H1 (cell line): Measurements from ENCODE around the gene DDN. TPM values are rescaled to one million over a fixed set of nuclear protein-coding genes. Genes with fewer than 3 reads are reported as not detected.

Experiments
- CTCF ChIA-PET: fragments of 300-600 bp; sonication (Branson Sonifier 250); formaldehyde crosslinking; loops from one replicate; lab custom pipeline; 2021; ENCODE audit not compliant: partially characterized antibody; lab: Charles Lee
- POLR2A ChIA-PET: fragments of 300-600 bp; sonication (Branson Sonifier 250); formaldehyde crosslinking; loops from one replicate; lab custom pipeline; 2021; ENCODE audit warnings: inconsistent platforms; ENCODE audit not compliant: partially characterized antibody; lab: Charles Lee
- DNase-seq, 2 experiments: peaks; one replicate each; pipeline versions ENCODE4 v3.0.0 to v3.0.0-alpha.2; 2010 to 2022; ENCODE audit warnings: low spot score in 2 of 2, low read depth in 1 of 2, mixed read lengths in 1 of 2
- FAIRE-seq: peaks from 2 replicates; lab custom pipeline; 2011; peaks lifted over from hg19 to GRCh38; lab: Jason Lieb, UNC
- H2AFZ ChIP-seq: 2 replicates; pipeline ENCODE4 v1.8.1; 2012; ENCODE audit warnings: low read length, inconsistent platforms
- H2AK5ac ChIP-seq: 2 replicates; pipeline ENCODE4 v1.6.1; 2013; ENCODE audit warnings: low read depth, low read length
- H2BK120ac ChIP-seq: replicated peaks from 2 replicates; pipeline ENCODE3; 2013; ENCODE audit warnings: low read depth, low read length, inconsistent platforms
- H2BK12ac ChIP-seq: 2 replicates; pipeline ENCODE4 v1.6.1; 2013; ENCODE audit warnings: low read depth, low read length
- H2BK15ac ChIP-seq: 2 replicates; pipeline ENCODE4 v1.6.1; 2013; ENCODE audit warnings: low read length
- H2BK20ac ChIP-seq: 2 replicates; pipeline ENCODE4 v1.6.1; 2013; ENCODE audit warnings: low read length
- H2BK5ac ChIP-seq: 2 replicates; pipeline ENCODE4 v1.6.1; 2013; ENCODE audit warnings: low read depth, low read length
- H3K14ac ChIP-seq: 2 replicates; pipeline ENCODE4 v1.6.1; 2013; ENCODE audit warnings: inconsistent platforms; ENCODE audit not compliant: insufficient read length
- H3K18ac ChIP-seq: 2 replicates; pipeline ENCODE4 v1.6.1; 2013; ENCODE audit warnings: low read length; ENCODE audit errors: extremely low read depth
- H3K23ac ChIP-seq: 2 replicates; pipeline ENCODE4 v1.6.1; 2013; ENCODE audit warnings: inconsistent platforms; ENCODE audit not compliant: insufficient read length
- H3K23me2 ChIP-seq: 2 replicates; pipeline ENCODE4 v1.6.1; 2013; ENCODE audit warnings: low read depth, low read length
- H3K27ac ChIP-seq: 2 replicates; pipeline ENCODE4 v1.6.1; 2011; ENCODE audit warnings: low read depth, low read length, inconsistent platforms
- H3K27me3 ChIP-seq, 4 experiments: replicated peaks in 1 of 4; 1 replicate in 1 of 4; 2 replicates in 3 of 4; pipeline versions ENCODE4 v1.6.1 to v1.8.1; 2011 to 2013; ENCODE audit warnings: low read length in 3 of 4, mild to moderate bottlenecking in 3 of 4, inconsistent platforms in 2 of 4, mixed read lengths in 2 of 4, moderate library complexity in 1 of 4; ENCODE audit not compliant: control insufficient read depth in 3 of 4, insufficient read depth in 3 of 4; ENCODE audit errors: extremely low read depth in 1 of 4
- H3K36me3 ChIP-seq, 4 experiments: 2 replicates each; pipeline versions ENCODE4 v1.6.1 to v1.8.1; 2011 to 2013; ENCODE audit warnings: mild to moderate bottlenecking in 4 of 4, low read length in 3 of 4, moderate library complexity in 2 of 4, control low read depth in 1 of 4, inconsistent platforms in 1 of 4; ENCODE audit not compliant: insufficient read depth in 4 of 4, control insufficient read depth in 2 of 4
- H3K4ac ChIP-seq: replicated peaks from 2 replicates; pipeline ENCODE3; 2013; ENCODE audit warnings: low read length, low read depth, mixed read lengths, inconsistent platforms; ENCODE audit not compliant: insufficient read length
- H3K4me1 ChIP-seq, 4 experiments: replicated peaks in 1 of 4; 1 replicate in 1 of 4; 2 replicates in 3 of 4; pipeline versions ENCODE4 v1.6.1 to v1.8.1; 2011 to 2013; ENCODE audit warnings: low read length in 3 of 4, inconsistent platforms in 2 of 4, mixed read lengths in 1 of 4; ENCODE audit not compliant: insufficient read depth in 4 of 4, control insufficient read depth in 3 of 4
- H3K4me2 ChIP-seq, 2 experiments: 2 replicates each; pipeline versions ENCODE4 v1.6.1 to v1.8.1; 2011 to 2013; ENCODE audit warnings: low read depth in 2 of 2, low read length in 2 of 2, control low read depth in 1 of 2, inconsistent platforms in 1 of 2, mild to moderate bottlenecking in 1 of 2; ENCODE audit not compliant: insufficient read depth in 1 of 2
- H3K4me3 ChIP-seq, 4 experiments: fragments of 200-600, 300-600 bp in 1 of 4; sonication (generic), shearing (Covaris generic), sonication (Bioruptor Twin) in 1 of 4; 2 replicates each; pipeline versions ENCODE4 v1.5.1 to v1.8.1; 2011 to 2016; ENCODE audit warnings: low read length in 4 of 4, low read depth in 3 of 4, control low read depth in 2 of 4, inconsistent platforms in 2 of 4, mild to moderate bottlenecking in 2 of 4, mixed read lengths in 1 of 4, moderate library complexity in 1 of 4; ENCODE audit not compliant: insufficient read depth in 2 of 4; ENCODE audit errors: extremely low read depth in 1 of 4
- H3K56ac ChIP-seq: replicated peaks from 2 replicates; pipeline ENCODE3; 2013; ENCODE audit warnings: low read depth, mild to moderate bottlenecking, mixed read lengths, low read length, inconsistent platforms; ENCODE audit not compliant: insufficient read length
- H3K79me1 ChIP-seq: 2 replicates; pipeline ENCODE4 v1.6.1; 2013; ENCODE audit warnings: low read depth, low read length, control low read depth
- H3K79me2 ChIP-seq, 2 experiments: 2 replicates each; pipeline versions ENCODE4 v1.6.1 to v1.8.1; 2012 to 2013; ENCODE audit warnings: low read length in 2 of 2, mild to moderate bottlenecking in 2 of 2, inconsistent platforms in 1 of 2; ENCODE audit not compliant: insufficient read depth in 2 of 2, control insufficient read depth in 1 of 2
- H3K9ac ChIP-seq, 4 experiments: replicated peaks in 1 of 4; 1 replicate in 1 of 4; 2 replicates in 3 of 4; pipeline versions ENCODE4 v1.6.1 to v1.8.1; 2011 to 2013; ENCODE audit warnings: low read depth in 3 of 4, low read length in 3 of 4, control low read depth in 2 of 4, mild to moderate bottlenecking in 2 of 4, moderate library complexity in 2 of 4, inconsistent platforms in 1 of 4; ENCODE audit errors: extremely low read depth in 1 of 4
- H3K9me3 ChIP-seq, 2 experiments: 2 replicates each; pipeline versions ENCODE4 v1.6.1 to v1.8.1; 2012 to 2013; ENCODE audit warnings: mild to moderate bottlenecking in 2 of 2, moderate library complexity in 2 of 2, control low read depth in 1 of 2, inconsistent platforms in 1 of 2, low read depth in 1 of 2, low read length in 1 of 2, mixed read lengths in 1 of 2; ENCODE audit not compliant: insufficient read depth in 2 of 2
- H4K20me1 ChIP-seq, 2 experiments: replicated peaks in 1 of 2; 2 replicates each; pipeline versions ENCODE3 to v1.8.1; 2011 to 2013; ENCODE audit warnings: inconsistent platforms in 2 of 2, low read length in 2 of 2, mild to moderate bottlenecking in 1 of 2; ENCODE audit not compliant: insufficient read depth in 2 of 2, control insufficient read depth in 1 of 2
- H4K5ac ChIP-seq: 2 replicates; pipeline ENCODE4 v1.6.1; 2013; ENCODE audit warnings: low read length, low read depth, mixed read lengths, inconsistent platforms; ENCODE audit not compliant: insufficient read length
- H4K8ac ChIP-seq: 2 replicates; pipeline ENCODE4 v1.8.0; 2013; ENCODE audit warnings: mild to moderate bottlenecking, moderate library complexity, low read length, inconsistent platforms; ENCODE audit not compliant: insufficient read depth; ENCODE audit errors: extremely low read depth
- H4K91ac ChIP-seq: replicated peaks from 2 replicates; pipeline ENCODE3; 2013; ENCODE audit warnings: low read length, mixed read lengths, inconsistent platforms; ENCODE audit not compliant: insufficient read length
- BCL11A ChIP-seq, 2 experiments: IDR thresholded peaks; one replicate each; pipeline ENCODE4 v1.6.1; 2011; ENCODE audit warnings: low read depth in 2 of 2, low read length in 2 of 2, mild to moderate bottlenecking in 2 of 2
- CEBPB ChIP-seq: IDR thresholded peaks from 2 replicates; pipeline ENCODE4 v1.6.1; 2012; ENCODE audit warnings: low read depth, low read length
- JUN ChIP-seq: IDR thresholded peaks from 2 replicates; pipeline ENCODE4 v1.6.1; 2011; ENCODE audit warnings: low read depth, mild to moderate bottlenecking, improper control_type of control experiment, low read length
- RAD21 ChIP-seq, 2 experiments: IDR thresholded peaks in 1 of 2; conservative IDR thresholded peaks in 1 of 2; 2 replicates each; pipeline ENCODE4 v1.6.1; 2011; ENCODE audit warnings: low read depth in 2 of 2, low read length in 2 of 2, improper control_type of control experiment in 1 of 2, inconsistent platforms in 1 of 2, mild to moderate bottlenecking in 1 of 2, moderate library complexity in 1 of 2
- SUZ12 ChIP-seq: fragments of 200-600 bp; sonication (generic); IDR thresholded peaks from 2 replicates; pipeline ENCODE4 v1.6.1; 2012; ENCODE audit warnings: mild to moderate bottlenecking, inconsistent platforms, low read length, moderate library complexity, mixed read lengths
- TAF1 ChIP-seq: IDR thresholded peaks from 2 replicates; pipeline ENCODE4 v1.6.1; 2011; ENCODE audit warnings: mild to moderate bottlenecking, low read depth, low read length
- TCF12 ChIP-seq: IDR thresholded peaks from 2 replicates; pipeline ENCODE4 v1.6.1; 2011; ENCODE audit warnings: low read depth, mild to moderate bottlenecking, low read length
- WGBS, 2 experiments: shearing (Covaris generic) in 1 of 2; methylation state at CpG; one replicate each; pipeline versions ENCODE4 v1.1.6 to v1.1.7; 2013 to 2015; ENCODE audit warnings: low lambda C conversion rate in 2 of 2, mixed read lengths in 2 of 2, inconsistent platforms in 1 of 2, low coverage in 1 of 2, missing lambda C conversion rate in 1 of 2; ENCODE audit not compliant: insufficient replicate concordance in 2 of 2, insufficient coverage in 1 of 2, insufficient read length in 1 of 2; ENCODE audit errors: extremely low coverage in 1 of 2, missing lambda C conversion rate in 1 of 2; 5-methylcytosine and 5-hydroxymethylcytosine counted together
- polyA plus RNA-seq, 7 experiments: library from polyadenylated mRNA; depleted of rRNA in 3 of 7; stranded (reverse) in 5 of 7; unstranded in 2 of 7; fragments of >200 nt in 5 of 7; fragments of 200-250 nt in 2 of 7; gene quantifications; 1 replicate in 5 of 7; 2 replicates in 1 of 7; 4 replicates in 1 of 7; pipeline versions ENCODE4 v1.2.1 to v1.2.3, GENCODE V29; 2011 to 2013; ENCODE audit warnings: missing spikeins in 2 of 7, mixed read lengths in 2 of 7
- total RNA-seq: library from RNA; stranded (reverse); fragmentation: NEBNext Ultra II Directional; extraction: Animal tissue kit (Norgen Biotek cat#: 25700); gene quantifications from 2 replicates; pipeline ENCODE4 v1.2.1, GENCODE V29; 2021

Gene DDN
- total and polyA plus RNA-seq, 2 of the 8 experiments (the other 6 are each of a cell fraction or from before 2014, with no cell fraction given): 0.14 to 0.30 TPM

DNA sequence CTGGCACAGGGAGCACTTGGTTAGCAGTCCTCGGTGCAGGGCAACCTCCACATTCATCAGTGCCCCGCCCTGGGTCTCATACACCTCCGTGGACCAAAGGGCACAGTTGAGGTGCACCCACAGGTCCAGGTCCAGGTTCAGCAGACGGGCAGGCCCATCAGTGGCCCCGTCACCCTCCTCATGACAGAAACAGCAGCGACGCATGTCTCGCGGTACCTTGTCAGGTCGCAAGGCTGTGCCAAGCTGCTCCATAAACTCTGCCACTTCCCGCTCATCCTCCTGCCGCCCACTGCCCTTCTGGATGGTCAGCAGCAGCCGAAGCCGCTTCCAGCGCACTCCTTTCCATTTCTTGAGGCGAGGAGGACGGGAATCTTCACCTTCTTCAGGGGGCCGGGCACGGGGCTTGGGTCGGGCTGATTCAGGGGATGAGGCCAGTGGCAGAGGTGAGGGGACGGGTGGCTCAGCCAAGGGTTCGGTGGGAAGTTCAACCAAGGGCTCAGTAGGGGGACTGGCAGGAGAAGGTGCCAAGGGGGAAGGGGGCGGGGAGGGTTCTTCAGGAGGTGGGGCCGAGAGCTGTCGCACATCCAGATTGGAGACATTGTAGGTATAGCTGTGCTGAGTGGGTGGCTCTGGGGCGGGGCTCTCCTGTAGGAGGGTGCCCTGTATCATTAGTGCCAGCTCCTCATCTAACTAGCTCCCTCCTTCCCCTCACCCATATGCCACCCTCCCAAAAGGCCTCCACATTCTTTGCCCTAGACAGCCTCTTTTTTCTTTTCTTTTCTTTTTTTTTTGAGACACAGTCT, 27.7 kb upstream of the DDN start:
- Histone ChIP-seq H3K18ac (no peak overlapping the region), H4K91ac (no peak overlapping the region), H2BK5ac (no peak overlapping the region), H2BK120ac (no peak overlapping the region), H2BK20ac (no peak overlapping the region), H3K56ac (no peak overlapping the region), H3K9ac (no peak overlapping the region), H3K9me3 (no peaks in the 10 kb centered on the region)
- no peak for FAIRE-seq
- no peak for TF ChIP-seq SUZ12
- TF ChIP-seq TCF12: no peak
- TF ChIP-seq CEBPB: no peak
- no peak for TF ChIP-seq BCL11A (IDR thresholded peaks at IDR 0.05; ENCODE audit: low read depth in 2 of 2, low read length in 2 of 2)
- TF ChIP-seq JUN: no peak
- TF ChIP-seq TAF1: no peak
- TF ChIP-seq RAD21 (IDR thresholded peaks at IDR 0.05 in 1 of 2, conservative IDR thresholded peaks at IDR 0.05 in 1 of 2; ENCODE audit: low read depth in 2 of 2, low read length in 2 of 2): no peak
- TF ChIP-seq, all 59 proteins: peak for 0
- H3K79me2 ChIP-seq: no peaks in the 10 kb centered on the region
- H4K20me1 ChIP-seq: peaks cover 6 to 10% of the 10 kb centered on the region in 2 experiments
- no peaks in the 10 kb centered on the region; the same call in 1 of the 2 replicates for H3K79me1 ChIP-seq
- no peak overlapping the region for H3K23ac ChIP-seq
- no peak overlapping the region for H2AK5ac ChIP-seq
- H4K5ac ChIP-seq: no peak overlapping the region
- H3K4me3 ChIP-seq: no peak overlapping the region
- no peak overlapping the region for H2AFZ ChIP-seq
- H3K4me1 ChIP-seq: no peaks in the 10 kb centered on the region
- ChIA-PET CTCF (interaction anchor here (1.1 to 4.9 kb wide), 3 partner anchors 18 to 88 kb away, joined by 3 to 43 read pairs (median 5); no protein-coding TSS in a partner anchor), POLR2A (interaction anchor here (0.6 to 22.2 kb wide), 3 partner anchors 14 to 113 kb away, joined by 3 to 339 read pairs (median 3); no protein-coding TSS in a partner anchor)
- no peak overlapping the region for H2BK12ac ChIP-seq
- no peak overlapping the region for H3K27ac ChIP-seq
- no peak overlapping the region for H2BK15ac ChIP-seq
- WGBS, 2 experiments: 93% methylated on average over 22 of the region's 26 CpGs; no CpG with 5 or more reads in 1 of the 2 experiments
- H4K8ac ChIP-seq: no peak overlapping the region; the same call in 1 of the 2 replicates
- H3K14ac ChIP-seq: no peak overlapping the region
- no peak overlapping the region for H3K4ac ChIP-seq
- no peaks in the 10 kb centered on the region for H3K27me3 ChIP-seq
- no peaks in the 10 kb centered on the region for H3K23me2 ChIP-seq
- no peak overlapping the region for H3K4me2 ChIP-seq
- H3K36me3 ChIP-seq: peaks cover 37 to 81% (median 72%) of the 10 kb centered on the region in 4 experiments; a peak in 7 of 8 replicates
- DNase-seq: no peak
